NCI-H146 treated with DMSO at 0.1 percent for 48 hours (cell line): Measurements from ENCODE around the gene PACC1.
"Not testable (repeated sequence)": the region's sequence is repeated elsewhere in the genome, so short reads cannot be mapped to it uniquely, and the experiment has no call there.

ENCODE experiments used
- DNase-seq: peaks from one replicate; lab custom pipeline; 2025; ENCODE audit not compliant: unreplicated experiment; lab: John Stamatoyannopoulos, UW

The PACC1 gene

DNA sequence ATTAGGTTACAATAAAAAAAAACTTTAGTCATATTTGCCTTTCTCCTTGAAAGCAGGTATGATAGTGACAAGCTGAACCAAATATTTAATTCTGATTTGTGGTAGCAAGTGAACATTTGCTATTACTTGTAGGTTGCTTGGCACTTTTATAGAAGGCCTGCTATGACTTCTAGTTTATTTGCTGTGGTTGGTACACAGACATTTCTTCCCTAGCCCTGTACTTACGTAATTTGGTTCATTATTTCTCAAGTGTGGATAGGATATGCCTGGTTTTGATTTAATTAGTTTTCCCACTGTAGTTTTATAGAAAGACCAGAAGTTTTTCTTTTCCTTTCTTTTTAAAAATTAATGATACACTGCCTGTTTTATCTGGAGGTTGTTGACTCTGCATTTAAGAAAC, 73.6 kb downstream of the PACC1 start:
- DNase-seq = no peak

DNA sequence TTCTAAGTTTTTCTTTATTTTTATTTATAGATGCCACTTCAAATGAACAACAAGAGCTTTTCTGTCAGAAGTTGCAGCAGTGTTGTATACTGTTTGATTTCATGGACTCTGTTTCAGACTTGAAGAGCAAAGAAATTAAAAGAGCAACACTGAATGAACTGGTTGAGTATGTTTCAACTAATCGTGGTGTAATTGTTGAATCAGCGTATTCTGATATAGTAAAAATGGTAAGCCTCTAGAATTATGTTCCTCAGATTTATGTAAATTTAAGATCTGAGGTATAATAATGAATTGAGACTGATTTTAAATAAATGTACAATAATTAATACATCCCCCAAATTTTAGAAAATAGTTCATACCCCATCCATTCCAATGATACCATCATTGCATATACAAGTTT, 85.6 kb downstream of the PACC1 start:
- no peak for DNase-seq

DNA sequence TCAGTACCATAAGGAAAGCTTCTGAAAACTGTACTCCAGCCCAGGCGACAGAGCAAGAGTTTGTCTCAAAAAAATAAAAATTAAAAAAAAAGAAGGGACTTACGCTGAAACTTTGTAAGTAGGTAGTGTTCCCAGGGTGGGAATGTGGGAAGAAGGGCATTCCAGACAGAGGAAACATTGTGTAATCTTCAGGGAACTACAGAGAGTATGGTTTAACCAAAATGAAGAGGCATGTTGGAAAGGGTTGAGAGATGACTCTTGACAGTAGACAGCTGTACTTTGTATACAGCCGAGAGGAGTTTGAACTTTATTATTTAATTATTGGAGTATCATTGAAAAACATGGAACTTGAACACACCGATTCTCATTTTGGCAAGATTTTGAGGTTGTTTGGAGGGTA, 86.4 kb downstream of the PACC1 start:
- no peak for DNase-seq

DNA sequence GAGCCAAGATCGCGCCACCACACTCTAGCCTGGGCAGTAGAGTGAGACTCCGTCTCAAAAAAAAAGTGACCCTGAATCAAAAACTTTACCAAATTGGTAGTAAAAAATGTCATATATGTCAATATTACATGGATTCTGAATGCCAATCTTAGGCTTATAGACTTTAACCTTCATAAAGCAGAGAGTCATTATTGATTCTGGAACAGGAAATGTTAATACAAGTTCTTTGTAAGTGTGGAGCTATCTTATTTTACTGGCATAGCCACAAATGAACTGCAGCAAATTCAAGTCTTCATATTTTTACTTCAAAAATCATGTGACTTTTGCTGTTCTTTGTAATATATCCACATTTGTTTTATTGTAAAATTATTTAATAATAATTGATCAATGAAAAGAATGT, 88.1 kb downstream of the PACC1 start:
- no peak for DNase-seq

DNA sequence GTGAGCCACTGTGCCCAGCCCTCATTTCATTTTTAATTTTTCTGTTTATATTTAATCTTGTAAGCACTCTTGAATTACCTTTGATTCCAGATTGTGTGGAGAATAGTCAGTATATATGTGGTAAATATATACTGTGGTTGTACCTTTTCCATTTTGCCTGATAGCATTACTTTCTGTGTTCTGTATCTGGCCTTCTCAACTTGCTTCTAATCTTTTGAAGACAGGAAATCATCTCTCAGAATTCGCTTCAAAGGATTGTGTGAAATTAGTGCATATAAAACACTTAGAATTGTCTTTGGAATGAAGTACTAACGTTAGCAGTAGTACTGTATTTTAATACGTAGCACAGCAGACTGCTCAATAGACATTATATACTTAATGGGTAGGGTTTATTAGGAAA, 91.6 kb downstream of the PACC1 start:
- no peak for DNase-seq

DNA sequence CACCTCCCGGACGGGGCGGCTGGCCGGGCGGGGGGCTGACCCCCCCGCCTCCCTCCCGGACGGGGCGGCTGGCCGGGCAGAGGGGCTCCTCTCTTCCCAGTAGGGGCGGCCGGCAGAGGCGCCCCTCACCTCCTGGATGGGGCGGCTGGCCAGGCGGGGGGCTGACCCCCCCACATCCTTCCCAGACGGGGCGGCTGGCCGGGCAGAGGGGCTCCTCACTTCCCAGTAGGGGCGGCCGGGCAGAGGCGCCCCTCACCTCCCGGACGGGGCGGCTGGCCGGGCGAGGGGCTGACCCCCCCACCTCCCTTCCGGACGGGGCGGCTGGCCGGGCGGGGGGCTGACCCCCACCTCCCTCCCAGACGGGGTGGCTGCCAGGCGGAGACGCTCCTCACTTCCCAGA, 93.7 kb downstream of the PACC1 start:
- DNase-seq = not testable (repeated sequence)

DNA sequence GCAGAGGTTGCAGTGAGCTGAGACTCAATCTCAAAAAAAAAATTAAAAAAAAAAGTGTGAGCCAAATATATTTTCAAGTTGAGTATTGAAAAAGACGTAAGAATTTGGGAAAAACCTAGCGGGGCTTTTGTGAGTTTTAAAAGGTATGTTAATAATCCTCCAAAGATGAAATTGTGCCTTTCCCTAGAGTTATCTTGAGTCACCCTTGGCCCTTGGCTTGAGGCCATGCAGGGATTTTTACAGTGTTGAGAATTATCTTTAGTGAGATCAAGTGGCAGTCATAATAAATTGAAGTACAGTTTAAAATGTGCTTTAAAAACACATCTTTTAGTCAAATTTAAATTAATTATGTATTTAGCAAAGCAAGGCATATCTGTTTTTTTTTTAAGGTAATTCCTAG, 96.8 kb downstream of the PACC1 start:
- DNase-seq = no peak

DNA sequence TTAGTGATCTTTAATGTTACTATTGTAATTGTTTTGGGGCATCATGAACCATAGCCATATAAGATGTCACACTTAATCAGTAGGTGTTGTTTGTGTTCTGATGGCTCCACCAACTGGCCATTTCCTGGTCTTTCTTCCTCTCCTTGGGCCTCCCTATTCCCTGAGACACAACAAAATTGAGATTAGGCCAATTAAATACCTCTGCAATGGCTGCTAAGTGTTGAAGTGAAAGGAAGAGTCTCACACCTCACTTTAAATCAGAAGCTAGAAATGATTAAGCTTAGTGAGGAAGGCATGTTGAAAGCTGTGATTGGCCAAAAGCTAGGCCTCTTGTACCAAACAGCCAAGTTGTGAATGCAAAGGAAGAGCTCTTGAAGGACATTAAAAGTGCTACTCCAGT, 98.8 kb downstream of the PACC1 start:
- DNase-seq = peak; percentile 17

DNA sequence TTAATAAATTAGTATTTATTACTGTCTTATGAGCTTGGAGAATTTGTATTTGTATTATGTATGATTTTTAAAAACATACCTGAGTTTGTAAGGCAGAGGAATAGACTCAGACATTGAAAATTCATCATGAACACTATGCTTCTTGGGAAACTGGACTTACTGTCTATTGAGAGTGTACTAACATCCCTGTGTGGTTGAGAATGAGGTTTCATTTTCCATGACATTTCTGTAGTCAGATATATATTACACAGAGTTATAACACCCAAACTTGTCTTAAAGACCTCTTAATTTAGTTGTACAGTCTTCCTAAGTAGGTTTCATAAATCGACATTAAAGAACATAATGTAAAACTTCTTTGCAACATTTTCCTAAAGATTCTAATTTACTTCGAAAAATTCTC, 99.5 kb downstream of the PACC1 start:
- no peak for DNase-seq
